Suppressor macrophage treated with lipopolysaccharide for 4 hours (primary cell): Measurements from ENCODE around the gene CPD.
A peak's percentile ranks its signal among the peaks of the same experiment; 100 is the strongest.
"Not testable (repeated sequence)": the region's sequence is repeated elsewhere in the genome, so short reads cannot be mapped to it uniquely, and the experiment has no call there.

Source experiments
- DNase-seq: peaks from one replicate; pipeline ENCODE4 v3.0.0-alpha.2; 2020

CPD gene

GRCh38 chr17:30378825-30379302, at the start of gene CPD:
TSS of gene CPD (plus strand) at chr17:30378927. CDS start at chr17:30378981, 54 bp downstream.
- peak; percentile 98 for DNase-seq

DNA sequence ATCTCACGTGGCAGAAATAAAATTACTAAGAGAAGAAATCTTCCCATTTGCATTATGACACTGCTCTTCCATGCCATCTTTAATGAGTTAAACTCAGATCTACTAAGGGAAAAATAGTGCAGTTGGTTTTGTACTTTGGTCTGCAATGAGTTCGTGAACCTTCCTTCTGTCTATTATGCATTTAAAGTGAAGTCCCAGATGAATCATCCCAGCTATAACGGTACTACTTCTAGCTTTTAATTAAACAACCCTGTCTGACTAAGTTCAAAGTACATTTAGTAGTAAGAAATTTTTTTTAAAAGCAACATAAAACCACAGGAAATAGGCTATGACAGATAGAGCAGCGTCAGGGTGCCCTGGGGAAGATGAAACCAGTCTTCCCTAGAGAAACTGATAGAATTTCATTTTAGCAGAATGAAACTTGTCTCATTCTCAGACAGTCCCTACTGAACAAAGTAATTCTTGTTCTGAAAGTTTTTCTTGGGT, 46.6 kb upstream of the CPD start:
- DNase-seq = peak; percentile 76

GRCh38 chr17:30333503-30334360, 45.0 kb upstream of the CPD start, which contains the start of gene TMIGD1:
TSS of gene TMIGD1 (minus strand) at chr17:30334057. CDS start at chr17:30332133, 1,924 bp downstream.
- no peak for DNase-seq

DNA sequence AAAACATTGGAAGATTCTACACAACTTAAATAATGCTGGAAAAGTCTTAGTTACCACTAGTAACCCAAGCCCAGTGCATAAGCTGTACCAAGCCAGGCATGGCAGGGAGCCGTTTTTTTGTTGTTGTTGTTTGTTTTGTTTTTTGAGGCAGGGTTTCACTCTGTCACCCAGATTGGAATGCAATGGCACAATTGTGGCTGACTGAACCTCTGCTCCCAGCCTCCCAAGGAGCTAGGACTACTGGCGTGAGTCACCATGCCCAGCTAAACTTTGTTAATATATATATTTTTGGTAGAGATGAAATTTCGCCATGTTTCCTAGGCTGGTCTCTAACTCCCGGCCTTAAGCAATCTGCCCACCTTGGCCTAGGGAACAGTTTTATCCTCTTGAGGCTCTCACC, 44.3 kb upstream of the CPD start:
- no peak for DNase-seq

- DNase-seq = peak; percentile 71
These were observed 42.2 kb upstream of the CPD start for GRCh38 chr17:30336369-30337171.

- DNase-seq = peak; percentile 42
These were observed 41.2 kb upstream of the CPD start for GRCh38 chr17:30337393-30337999.

GRCh38 chr17:30339086-30339485, 39.6 kb upstream of the CPD start:
- DNase-seq = no peak

DNA sequence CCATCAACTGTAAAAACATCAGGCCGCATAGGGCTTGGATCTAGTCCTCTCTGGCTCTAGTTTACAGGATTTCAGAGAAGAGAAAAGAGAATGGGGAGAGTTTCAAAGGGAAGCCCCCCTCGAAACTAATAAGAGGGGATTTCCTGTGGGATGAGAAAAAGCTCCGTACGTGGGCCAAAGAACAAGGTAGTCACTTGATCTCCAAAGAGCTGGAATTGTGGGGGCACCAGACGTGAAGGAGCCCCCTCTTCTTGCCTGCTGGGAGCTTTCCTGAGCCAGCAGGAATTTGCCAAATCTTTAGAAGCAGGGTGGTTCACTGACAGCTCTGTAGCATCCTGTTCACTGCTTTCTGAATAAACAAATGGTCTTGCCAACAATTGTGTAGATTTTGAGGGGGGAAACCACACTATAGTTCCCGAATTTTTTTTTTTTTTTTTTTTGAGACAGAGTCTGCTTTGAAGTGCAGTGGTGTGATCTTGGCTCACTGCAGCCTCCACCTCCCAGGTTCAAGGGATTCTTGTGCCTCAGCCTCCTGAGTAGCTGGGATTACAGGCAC, 37.8 kb upstream of the CPD start:
- no peak for DNase-seq

DNA sequence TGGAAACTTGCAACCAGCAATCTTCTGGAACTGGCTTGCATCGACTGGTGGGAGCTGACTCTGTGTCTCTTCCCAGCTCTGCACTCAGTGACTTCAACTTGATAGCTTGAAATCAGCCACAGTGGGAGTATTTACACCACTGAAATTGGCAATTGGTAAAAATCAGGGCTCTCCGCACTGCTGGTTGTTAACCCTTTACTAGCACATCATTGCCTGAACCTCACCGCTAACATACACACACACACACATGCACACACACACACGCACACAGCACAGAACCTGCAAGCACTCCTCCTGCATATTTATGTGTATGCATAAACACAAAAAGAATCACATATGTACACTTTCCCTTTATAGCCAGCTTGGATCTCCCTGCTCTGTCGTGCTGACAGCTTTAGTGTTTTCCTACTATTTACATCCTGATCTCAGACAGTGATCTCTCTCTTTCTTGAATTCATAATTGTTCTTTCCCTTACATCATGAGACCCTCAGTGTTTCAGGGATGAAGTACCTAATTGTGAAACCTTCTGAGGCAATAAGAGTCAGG, 37.0 kb upstream of the CPD start:
- DNase-seq = no peak

- not testable (repeated sequence) for DNase-seq
These were observed 35.5 kb upstream of the CPD start for GRCh38 chr17:30343244-30343643.

DNA sequence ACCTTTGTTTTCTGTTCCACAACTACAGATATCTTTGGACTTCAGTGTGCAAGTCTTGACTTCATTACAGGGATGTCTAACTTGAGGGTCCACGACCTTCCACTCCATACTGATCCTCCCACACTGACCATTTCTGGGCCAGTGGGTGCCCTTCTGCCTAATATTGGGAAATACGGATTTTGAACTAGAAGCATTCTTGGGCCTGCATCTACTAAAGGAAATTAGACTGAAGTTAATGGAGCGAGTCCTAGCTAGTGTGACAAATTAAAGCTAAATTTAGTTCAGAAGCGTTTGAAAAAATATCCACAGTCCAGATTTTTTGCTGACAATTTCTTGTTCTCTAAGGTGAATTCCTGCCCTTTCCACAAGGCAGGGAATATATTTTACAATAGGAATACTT, 34.9 kb upstream of the CPD start:
- no peak for DNase-seq

DNA sequence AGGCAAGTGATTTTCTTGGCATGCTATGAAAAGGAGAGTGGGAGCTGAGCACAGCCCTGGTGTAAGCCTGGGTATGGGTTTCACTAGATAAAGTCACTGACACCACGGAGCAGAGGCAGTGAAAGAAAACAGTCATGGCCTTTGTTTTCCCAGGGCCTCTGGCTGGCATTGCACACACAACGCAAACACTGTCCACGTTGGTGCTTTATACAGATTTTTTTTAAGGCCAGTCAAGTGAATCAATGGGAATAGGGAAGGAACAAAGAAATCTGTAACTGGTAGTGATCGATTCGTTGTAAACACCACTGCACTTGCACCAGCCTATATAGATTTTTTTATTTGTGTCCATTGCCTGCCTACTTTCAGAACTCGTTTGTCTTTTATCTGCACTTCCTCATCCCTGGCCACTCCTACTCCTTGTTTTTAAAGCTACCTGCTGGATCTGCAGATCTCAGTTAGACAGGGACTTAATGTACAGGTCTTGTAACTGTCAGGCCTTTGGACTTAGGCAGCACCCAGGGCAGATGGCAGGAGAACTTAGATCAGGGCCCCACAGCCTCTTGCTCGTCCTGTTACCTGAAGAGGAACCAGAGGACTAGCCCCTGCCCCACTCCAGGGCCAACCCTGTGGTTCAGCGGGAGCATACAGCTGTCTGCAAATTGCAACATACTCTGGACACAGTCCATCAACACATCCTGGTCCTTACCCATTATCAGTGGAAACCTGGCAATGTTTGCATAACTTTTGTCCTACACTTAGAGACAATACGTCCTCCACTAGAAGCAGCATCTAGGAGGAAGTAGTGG, 34.2 kb upstream of the CPD start:
- DNase-seq = peak; percentile 56

- DNase-seq = no peak
These were observed 33.7 kb upstream of the CPD start for GRCh38 chr17:30345089-30345433.

DNA sequence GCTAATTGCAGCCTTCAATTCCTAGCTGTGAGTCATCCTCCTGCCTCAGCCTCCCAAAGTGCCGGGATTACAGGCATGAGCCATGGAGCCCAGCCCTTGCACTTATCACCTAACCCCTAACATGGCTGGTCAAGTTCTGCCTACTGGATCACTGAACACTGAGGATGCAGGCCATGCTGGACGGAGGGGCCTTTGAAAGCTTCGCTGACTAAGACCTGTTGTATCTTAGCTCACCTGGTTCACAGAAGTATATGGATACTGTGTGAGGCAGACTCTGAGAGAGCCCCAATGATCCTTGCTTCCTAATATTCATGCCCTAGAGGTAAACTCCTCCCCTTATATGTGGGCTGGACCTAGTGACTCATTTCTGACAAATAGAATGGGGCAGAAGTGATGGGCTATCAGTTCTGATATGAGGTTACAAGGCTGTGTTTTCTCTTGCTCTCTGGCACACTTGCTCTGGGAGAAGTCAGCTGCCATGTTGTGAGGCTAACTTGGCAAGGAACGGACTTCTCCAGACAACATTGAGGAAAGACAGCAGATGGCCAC, 33.1 kb upstream of the CPD start:
- DNase-seq = peak; percentile 62

DNA sequence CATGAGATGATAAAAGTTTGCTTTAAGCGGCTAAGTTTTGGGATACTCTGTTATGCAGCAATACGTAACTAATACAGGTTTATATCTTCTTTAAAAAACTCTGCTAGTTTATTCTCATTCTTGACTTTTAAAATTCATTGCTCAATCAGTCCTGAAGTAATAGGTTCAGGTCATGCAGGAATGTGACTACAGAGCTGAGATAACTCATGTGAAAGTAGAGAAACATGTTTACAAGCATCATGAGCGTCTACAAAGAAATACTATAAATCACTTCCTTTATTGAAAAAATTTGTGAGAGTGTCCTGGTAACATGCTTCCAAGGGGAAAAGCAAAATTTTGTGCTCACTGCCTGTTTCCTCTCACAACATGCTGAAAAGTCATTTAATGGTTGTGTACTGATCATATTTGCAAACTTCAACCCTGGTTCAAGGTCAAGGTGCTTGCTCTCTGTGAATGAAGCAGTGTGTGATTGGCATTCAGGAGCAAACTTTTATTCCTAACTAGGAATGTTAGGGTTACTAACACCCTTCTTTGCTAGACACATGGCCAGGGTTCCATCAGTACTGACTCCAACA, 32.4 kb upstream of the CPD start:
- DNase-seq = peak; percentile 33

DNA sequence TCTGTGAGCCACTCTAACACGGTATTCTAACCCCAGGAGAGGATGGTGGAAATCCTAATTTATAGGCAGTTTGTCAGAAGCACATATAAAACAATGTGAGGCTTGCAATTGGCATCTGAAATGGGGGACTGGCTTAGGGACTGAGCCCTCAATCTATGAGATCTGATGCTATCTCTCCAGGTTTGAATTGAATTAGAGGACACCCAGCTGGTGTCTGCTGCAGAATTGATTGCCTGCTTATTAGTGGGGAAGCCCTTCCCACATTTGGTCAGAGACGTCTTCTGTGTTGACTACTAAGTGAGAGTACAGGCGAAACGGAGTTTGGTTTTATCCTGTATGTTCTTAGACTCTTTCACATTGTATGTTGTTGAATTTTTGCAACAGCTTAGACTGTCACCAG, 31.2 kb upstream of the CPD start:
- no peak for DNase-seq

GRCh38 chr17:30349252-30349651, 29.5 kb upstream of the CPD start:
- no peak for DNase-seq

GRCh38 chr17:30351263-30351662, 27.5 kb upstream of the CPD start:
- peak; percentile 62 for DNase-seq

DNA sequence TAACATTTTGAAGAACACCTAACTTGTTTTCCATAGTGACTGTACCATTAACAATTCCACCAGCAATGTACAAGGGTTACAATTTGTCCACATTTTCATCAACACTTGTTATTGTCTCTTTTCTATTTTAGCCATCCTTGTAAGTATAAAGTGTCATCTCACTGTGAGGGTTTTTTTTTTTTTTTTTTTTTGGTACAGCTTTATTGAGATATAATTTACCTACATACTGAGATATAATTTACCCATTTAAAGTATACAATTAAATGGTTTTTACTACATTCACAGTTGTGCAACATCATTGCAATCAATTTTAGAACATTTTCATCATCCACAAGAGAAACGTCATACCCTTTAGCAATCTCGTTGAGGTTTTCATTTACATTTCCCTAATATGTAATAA, 27.0 kb upstream of the CPD start:
- peak; percentile 71 for DNase-seq

DNA sequence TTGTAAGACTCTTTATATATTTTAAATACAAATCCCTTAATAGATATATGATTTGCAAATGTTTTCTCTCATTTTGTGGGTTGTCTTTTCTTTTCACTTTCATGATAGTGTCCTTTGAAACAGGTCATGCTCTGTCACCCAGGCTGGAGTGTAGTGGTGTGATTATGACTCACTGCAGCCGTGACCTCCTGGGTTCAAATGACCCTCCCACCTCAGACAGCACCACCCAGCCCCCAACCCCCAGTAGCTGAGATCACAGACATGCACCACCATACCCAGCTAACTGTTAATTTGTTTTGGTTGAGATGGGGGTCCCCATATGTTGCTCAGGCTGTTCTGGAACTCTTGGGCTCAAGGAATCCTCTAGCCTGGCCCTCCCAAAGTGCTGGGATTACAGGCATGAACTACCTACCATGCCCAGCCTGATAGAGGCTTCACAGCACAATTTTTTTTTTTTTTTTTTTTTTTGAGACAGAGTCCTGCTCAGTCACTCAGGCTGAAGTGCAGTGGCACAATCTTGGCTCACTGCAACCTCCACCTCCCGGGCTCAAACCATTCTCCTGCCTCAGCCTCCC, 26.4 kb upstream of the CPD start:
- peak; percentile 75 for DNase-seq

DNA sequence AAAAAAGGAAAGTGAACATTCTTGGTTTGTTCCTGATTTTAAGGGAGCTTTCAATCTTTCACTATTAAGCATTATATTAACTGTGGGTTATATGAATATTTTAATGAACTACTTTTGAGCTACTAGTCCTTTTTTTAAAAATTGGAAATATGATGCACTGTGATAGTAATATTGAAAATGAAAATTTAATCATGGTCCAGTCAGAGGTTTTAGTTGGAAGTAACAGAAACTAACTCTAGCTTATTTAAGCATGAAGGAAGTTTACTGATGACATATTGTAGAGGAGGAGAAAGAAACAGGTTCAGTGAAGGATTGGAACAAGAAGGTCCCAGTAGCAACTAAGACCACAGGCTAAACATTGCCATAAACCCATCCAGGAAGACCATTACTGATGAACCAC, 24.0 kb upstream of the CPD start:
- DNase-seq = peak; percentile 49
